HG02588 (cell line): ENCODE data around the gene ARHGAP6.
"Not testable (repeated sequence)": the region's sequence is repeated elsewhere in the genome, so short reads cannot be mapped to it uniquely, and the experiment has no call there.

ENCODE experiments used
- ATAC-seq: cut with Tn5 transposase; IDR thresholded peaks from one replicate; pipeline ENCODE4 v1.9.1; 2021; ENCODE audit warnings: mild to moderate bottlenecking, moderate library complexity; ENCODE audit not compliant: unreplicated experiment

The ARHGAP6 gene

DNA sequence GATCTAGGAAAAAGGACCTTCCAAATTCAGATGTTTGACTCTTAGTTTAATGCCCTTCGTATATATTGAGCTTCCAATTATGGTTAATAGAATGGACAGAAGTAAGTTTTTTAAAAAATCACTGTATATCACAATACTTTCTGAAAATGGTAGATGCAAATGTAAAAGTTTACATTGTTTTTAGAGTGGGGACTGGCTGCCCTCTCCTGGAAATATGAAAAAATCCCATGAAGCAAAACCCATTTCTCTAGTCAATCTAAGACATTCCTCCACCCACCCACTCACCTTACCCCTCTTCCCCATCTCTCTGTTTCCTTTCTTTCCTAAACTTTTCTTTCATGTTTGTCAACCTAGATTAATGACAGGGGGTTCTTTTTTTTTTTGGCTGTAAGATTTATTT lies 134.5 kb downstream of the ARHGAP6 start:
- no peak for ATAC-seq

DNA sequence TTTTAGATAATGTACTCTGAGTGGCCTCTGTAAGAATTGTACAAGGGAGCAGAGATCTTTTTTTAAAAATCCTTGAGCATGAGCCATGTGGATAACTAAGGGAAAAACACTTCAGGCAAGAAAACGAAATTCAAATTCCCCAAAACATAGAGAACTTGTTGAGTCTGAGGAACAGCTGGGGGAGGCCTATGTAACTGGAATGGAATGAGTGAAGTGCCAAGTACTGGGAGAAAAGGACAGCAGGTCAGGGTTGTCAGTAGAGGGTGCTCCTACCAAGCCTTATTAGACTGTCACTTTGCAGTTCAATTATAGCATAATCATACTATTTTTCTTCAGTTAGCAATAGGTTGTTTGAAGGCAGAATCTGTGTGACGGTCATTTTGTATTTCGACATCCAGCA lies 135.1 kb downstream of the ARHGAP6 start:
- no peak for ATAC-seq

DNA sequence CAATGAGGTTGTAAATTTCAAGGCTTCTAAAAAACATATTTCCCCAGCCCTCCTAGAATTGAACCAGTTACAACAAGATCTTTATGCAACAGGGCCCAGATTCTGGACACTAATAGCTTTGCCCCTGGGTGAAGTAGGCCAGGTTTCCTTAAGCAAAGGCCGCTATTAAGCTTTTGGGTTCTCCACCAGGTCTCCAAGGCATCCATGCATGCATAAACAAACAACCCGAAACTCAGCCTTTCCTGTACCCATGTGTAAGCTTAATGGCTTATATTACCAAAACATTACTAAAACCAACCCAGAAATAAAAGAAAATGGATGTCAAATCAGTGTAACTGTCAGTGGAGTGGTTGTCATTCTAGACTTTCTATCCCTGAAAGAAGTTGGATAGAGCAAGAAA lies 137.1 kb downstream of the ARHGAP6 start:
- peak; percentile 50 for ATAC-seq

DNA sequence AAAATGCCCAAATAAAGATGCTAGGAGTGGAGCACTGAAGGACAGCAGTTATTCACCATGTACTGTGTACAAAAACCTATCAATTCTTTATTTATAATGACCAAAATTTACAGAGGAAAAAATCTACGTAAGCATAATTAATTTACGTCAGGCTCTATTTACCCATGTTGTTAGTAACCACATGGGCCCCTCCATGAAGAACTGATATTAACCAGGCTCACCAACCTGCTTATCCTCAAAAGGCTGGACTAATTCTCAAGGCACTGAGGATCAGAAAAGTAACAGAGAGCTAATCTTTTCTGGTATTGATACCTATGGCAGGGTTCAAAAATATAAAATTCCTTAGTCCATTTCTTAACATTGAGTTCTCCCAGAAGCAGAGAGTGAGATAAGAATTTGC lies 140.0 kb downstream of the ARHGAP6 start:
- no peak for ATAC-seq

DNA sequence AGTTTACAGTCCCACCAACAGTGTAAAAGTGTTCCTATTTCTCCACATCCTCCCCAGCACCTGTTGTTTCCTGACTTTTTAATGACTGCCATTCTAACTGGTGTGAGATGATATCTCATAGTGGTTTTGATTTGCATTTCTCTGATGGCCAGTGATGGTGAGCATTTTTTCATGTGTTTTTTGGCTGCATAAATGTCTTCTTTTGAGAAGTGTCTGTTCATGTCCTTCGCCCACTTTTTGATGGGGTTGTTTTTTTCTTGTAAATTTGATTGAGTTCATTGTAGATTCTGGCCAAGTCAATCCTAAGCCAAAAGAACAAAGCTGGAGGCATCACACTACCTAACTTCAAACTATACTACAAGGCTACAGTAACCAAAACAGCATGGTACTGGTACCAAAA lies 146.5 kb downstream of the ARHGAP6 start:
- not testable (repeated sequence) for ATAC-seq

DNA sequence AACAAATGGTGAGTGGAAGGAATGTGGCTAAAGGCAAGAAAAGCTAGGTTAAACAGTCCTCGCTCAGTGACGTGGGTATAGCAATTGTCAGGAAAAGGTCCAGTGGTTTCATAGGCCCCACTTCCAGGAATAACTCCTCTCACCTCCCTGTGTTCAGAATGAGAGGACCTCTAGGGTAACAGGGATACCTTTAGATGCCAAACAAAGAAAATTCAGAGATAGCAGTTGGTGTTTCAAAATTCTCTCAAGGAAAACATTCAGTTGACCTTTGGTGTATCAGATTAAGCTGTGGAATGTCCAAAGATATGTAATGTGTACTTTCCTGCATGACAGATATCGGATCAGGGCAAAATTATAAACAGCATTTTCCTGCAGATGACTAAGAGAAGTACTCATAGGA lies 155.9 kb downstream of the ARHGAP6 start:
- ATAC-seq = no peak

DNA sequence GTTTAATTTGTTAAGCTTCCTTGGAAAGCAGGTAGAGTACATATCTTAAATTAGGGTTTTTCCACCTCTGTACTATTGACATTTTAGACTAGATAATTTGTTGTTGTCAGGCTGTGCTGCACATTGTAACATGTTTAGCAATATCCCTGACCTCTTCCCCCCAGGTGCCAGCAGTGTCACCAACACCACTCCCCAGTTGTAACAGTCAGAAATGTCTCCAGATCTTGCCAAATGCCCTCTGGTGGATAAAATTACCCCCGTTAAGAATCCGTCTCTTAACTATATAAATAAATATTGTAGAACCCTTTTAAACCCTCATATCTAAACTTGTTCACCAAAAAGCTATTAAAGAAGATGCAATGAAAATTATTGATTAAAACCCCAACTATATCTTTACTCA lies 161.5 kb downstream of the ARHGAP6 start:
- ATAC-seq = no peak

DNA sequence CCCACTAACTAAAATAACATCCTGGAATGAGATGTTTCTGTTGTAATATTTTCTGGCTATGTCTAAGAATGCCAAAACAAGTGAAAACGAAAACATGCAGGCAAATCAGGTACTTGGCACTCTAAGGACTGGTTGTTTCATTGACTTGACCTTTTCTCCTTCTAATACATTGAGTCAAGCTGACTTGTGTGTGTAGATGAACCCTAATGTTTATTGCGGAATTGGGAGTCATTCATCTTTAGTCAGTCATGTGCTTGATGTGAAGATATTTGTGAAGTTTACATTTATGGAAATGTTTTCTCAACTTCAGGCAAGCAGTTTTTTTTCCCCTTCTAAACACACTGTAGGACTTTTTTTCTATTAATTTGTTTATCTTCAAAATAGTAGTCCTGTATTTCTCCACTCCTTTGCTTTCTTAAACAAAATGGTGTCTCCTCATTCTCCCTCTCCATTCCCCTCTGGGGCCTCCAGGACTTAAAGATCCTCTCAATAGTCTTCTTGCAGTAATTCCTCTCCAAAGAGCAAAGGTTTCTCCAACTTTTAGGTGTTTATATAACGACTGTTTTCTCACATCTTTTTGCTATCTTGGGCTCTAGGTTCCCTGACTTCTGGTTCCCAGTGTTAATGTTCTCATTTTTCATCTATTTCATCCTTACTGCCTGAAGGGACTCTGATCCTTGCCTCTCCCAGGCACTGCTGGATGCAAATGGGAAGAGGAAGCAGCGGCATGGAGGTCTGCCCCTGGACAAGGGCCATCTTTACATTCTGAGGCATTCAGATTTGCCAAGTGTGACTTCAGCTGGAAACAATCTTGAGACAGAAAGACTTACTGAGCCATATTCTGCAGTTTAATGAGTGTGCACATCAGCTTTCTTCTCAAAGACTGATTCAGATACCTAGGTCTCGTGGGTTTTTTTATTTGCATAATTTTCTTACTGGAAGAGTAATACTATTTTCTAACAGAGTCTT lies 166.4 kb downstream of the ARHGAP6 start:
- ATAC-seq = no peak

DNA sequence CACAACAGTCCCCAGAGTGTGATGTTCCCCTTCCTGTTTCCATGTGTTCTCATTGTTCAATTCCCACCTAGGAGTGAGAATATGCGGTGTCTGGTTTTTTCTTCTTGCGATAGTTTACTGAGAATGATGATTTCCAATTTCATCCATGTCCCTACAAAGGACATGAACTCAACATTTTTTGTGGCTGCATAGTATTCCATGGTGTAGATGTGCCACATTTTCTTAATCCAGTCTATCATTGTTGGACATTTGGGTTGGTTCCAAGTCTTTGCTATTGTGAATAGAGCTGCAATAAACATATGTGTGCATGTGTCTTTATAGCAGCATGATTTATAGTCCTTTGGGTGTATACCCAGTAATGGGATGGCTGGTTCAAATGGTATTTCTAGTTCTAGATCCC lies 174.3 kb downstream of the ARHGAP6 start:
- ATAC-seq = not testable (repeated sequence)

DNA sequence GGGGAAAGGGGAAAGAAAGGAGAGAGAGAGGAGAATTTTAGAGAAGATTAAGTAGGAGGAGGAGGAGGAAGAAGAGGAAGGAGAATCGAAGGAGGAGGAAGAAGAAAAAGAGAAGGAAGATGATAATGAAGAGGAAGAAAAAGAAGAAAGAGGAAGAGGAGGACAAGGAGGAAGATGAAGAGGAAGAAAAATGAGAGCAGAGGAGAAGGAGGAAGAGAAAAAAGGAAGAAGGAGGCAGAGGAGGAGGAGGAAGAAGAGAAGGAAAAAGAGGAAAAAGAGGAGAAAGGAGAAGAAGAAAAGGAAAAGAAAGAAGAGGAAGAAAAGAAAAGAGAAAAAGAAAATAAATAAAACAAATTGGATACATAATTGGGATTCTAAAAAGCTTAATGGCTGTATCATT lies 181.4 kb downstream of the ARHGAP6 start:
- no peak for ATAC-seq

DNA sequence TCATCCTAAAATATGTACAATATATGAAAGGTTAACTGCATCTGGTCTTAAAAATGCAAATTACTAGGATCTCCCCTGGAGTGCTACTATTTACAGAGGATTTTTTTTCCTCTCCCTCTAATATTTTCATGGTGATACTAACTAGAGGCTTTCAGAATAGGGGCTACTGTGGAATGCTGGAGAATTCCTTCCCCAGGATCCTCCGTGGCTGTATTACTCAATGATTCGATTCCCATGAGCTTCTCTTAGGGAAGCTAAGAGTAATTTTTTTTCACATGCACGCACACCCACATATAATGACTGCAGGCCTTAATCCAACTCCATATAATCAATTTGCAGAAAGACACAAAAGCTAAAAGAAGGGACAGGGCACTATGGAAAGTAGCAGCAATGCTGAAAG lies 184.7 kb downstream of the ARHGAP6 start:
- ATAC-seq = no peak

DNA sequence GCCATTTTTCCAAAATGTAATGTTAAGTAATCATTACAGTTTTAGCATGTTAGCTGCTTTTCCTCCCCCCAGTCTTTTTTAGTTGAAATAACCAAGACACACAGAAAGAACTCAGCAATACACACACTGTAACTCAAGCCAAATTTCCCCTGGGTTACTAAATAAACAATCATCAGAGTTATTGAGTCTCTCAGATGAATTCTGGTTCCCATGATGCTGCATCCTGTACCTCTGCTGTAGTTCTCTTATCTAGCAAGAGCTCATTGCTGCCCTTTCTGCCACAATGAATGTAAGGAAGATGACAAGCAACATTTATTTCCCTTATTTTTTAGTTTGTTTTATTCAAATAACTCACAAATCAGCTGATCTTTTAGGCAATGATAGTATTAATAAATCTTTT lies 185.1 kb downstream of the ARHGAP6 start:
- ATAC-seq = no peak

DNA sequence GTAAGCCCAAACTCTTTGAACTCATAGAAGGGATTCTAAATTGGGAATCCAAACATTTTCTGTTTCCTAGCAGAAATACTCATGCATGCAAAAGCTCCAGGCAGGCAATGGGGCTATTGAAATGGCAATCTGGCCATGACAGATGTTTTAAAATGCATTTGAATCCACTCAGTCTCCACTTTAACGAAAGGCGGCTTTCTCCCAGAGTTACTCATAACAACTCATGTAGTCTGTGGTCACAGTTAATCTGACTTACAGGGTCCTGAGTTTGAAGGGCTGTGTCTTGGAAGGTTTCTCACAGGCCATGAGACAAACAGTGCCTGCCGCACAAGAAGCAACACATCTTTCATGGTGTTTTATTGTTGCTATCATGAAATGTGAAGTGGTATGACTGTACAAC lies 186.8 kb downstream of the ARHGAP6 start:
- ATAC-seq = no peak

DNA sequence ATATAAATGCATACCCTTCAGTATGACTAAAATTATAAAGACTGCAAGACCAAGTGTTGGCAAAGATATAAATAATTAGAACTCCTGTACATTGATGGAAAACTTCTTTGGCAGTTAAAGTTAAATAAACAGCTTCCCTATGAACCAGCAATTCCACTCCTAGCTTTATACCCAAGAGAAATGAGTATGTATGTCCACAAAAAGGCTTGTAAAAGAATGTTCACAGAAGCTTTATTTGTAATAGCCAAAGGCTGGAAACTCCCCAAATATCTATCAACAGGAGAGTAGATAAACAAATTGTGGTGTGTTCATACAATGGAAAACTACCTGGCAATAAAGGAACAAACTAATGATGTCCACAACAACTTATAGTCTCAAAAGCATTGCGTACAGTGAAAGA lies 187.7 kb downstream of the ARHGAP6 start:
- ATAC-seq = no peak

DNA sequence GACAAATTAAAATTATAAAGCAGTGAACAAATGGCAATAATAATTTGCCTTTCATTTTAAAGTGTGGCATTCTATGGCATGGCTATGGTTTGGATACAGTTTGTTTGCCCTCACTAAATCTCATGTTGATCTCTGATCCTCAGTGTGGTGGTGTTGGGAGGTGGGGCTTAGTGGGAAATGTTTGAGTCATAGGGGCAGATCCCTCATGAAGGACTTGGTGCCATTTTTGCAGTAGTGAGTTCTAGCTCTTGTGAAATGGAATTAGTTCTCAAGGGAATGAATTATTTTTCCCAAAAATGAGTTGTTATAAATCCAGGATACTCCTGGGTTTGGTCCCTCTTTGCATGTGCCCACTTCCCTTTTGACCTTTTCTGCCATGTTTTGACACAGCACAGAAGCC lies 191.1 kb downstream of the ARHGAP6 start:
- no peak for ATAC-seq

DNA sequence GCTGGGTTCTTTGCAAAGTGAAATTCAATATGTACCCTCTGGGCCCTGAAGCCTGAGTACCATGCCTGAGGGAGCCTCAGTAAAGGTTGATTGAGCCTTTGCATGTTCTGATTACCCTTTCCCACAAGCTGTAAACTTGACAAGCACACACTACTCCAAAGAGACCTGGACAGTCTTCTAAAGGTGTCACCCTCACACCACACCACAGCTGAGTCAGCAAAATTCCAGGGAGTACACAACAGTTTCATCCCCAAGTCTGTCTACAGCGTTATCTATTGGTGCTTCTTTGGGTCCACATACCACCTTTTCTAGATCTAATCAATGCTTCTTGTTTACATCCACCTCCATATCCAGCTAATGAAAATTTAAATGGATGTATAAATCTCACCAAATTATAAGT lies 191.7 kb downstream of the ARHGAP6 start:
- no peak for ATAC-seq

DNA sequence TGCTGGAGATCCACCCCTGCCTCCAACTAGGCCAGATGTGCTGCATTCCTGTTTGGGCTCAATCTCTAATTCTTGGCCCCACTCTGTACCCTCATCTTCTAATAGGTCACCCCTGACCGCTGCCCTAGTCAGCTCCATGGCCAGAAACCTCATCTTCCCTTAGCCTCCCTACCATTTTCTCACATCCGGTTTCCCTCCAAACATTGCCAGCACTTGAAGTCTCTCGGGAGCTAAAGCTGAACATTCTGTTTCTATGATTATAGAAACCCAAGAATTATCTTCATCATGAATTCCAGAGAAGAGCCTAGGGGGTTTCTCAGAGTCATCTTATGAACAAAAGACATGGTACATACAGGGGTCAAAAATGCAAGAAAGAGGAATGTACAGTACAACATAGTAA lies 192.8 kb downstream of the ARHGAP6 start:
- no peak for ATAC-seq

DNA sequence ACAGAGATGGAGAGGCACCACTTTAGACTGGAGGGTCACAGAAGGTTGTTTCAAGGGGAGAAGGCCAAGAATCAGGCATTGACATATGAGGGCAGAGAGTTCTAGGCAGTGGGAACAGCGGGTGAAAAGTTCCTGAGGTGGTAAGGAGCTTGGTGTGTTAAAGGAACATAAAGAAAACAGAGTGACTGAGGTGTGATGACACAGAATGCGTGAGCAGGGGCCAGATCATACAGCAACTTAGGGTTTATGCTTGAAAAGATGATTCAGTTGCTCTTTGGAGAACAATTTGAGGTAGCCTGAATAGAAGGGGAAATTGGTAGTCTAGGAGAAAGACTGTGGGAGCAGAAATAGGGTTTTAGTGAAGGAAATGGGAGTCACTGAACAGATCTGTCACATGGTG lies 193.3 kb downstream of the ARHGAP6 start:
- ATAC-seq = no peak

DNA sequence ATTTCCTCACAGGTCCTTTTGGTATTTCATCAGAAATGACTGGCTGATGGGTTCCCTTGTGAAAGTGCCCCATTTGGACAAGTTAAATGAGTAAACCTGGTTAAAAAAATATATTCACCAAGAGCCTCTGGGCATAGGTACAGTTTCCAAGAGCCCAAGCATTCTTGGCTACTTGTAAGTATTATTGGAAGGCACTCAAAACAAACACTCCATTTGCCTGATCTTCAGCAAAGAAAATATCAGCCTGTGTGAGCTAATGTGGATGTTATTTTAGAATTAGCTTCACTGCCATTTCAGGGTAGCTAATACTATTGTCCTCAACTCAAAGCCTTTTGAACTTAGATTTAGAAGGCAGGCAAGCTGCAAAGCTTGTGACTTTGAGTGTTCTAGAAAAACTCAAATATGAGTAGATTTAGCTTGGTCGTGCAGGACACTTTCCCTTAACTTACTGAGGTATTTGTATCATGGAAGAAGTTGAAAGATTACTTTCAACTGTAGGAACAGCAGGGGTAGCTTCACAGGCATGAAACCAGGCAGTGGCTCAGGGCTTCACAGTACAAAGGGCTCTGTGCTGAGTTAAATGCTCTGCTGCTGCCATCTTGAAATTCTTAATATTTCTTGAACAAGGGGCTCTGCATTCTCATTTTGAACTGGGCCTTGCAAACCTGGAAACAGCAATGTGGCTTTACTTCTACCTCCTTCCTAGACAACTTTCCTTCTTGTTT lies 195.3 kb downstream of the ARHGAP6 start:
- no peak for ATAC-seq

DNA sequence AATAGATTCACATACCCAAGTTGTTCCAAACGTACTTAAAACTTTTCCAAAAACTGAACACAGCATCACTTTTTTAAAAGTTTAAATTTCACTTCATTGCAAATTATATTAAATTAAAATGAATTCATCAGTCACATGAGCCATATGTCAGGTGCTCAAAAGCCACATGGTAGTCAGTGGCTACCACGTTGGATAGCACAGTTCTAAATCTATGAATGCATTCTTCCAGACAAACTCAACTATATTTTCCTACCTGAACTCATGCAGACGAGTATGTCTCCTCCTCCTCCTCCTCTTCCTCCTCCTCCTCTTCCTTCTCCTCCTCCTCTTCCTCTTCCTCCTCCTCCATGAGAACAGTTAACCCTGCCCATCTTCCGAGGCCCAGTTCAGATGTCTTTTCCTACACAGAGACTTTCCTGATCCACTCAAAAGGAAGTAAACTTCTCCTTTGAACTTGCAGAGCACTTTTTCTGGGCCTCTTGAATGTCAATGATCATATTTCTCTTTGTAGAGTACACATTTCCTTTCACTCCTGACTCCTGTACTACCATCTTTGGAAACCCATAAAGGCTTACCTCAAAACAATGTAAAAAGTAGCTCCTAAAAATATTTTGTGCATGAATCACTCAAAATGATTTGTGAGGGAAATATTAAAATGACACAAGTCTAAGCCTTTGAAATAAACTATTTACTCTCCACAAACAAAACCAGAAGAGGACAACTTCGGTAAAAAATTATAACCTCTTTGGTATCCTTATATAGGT lies 199.9 kb downstream of the ARHGAP6 start:
- no peak for ATAC-seq

DNA sequence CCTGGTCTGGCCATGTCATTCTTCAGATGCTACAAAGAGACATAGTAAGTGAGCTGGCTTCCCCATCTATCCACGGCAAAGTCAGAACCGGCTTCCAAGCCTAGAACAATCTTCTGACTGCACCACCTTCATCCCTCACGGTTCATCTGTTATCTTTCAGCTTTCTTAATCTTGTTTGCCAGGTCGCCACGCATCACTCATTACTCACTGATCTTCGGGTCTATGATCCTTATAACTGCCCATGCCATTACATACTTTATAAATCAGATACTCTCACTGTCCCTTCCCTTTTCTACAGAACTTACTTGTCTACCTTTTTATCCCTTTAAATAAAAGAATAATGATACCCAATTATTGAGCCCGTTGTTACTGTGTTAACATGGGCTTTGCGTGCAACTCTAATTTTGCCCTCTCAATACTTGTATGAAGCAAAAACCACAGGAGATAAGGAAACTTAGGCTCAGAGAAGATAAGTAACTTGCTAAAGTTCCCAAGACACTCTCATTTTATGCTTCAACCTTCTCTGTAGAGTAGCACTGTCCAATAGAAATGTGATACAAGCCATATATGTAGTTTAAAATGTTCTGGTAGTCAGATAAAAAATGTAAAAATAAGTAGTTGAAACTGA lies 200.8 kb downstream of the ARHGAP6 start:
- no peak for ATAC-seq
